T-helper 17 cell (primary cell): Measurements from ENCODE around the gene C1orf74. TPM values are rescaled to one million over a fixed set of nuclear protein-coding genes. Genes with fewer than 3 reads are reported as not detected.

ENCODE experiments used
- ATAC-seq: fragments of 150-1000 bp; cut with Tn5 transposase; 2 replicates; pipeline ENCODE4 v1.10.0; 2021; ENCODE audit warnings: mild to moderate bottlenecking, moderate library complexity
- DNase-seq, 3 donors: peaks; one replicate each; pipeline versions ENCODE4 v3.0.0 to v3.0.0-alpha.2; 2020 to 2021
- H3K9me3 ChIP-seq: one replicate; pipeline ENCODE4 v1.7.0; 2013; ENCODE audit warnings: low read length, mild to moderate bottlenecking; ENCODE audit not compliant: control insufficient read depth, poor library complexity, severe bottlenecking
- H3K27ac Mint-ChIP-seq: one replicate; pipeline ENCODE4 v1.8.0; 2022; ENCODE audit warnings: mild to moderate bottlenecking, moderate library complexity, mixed read lengths
- H3K27me3 Mint-ChIP-seq: one replicate; pipeline ENCODE4 v1.8.0; 2022; ENCODE audit warnings: mixed read lengths
- H3K36me3 Mint-ChIP-seq: one replicate; pipeline ENCODE4 v1.8.0; 2022; ENCODE audit warnings: low read depth, mixed read lengths
- H3K4me1 Mint-ChIP-seq: one replicate; pipeline ENCODE4 v1.8.0; 2022; ENCODE audit warnings: mild to moderate bottlenecking, mixed read lengths
- H3K4me3 Mint-ChIP-seq: one replicate; pipeline ENCODE4 v1.8.0; 2022; ENCODE audit warnings: mild to moderate bottlenecking, moderate library complexity, mixed read lengths
- total RNA-seq, 4 donors: library from RNA in 2 of 4; stranded (reverse) in 2 of 4; gene quantifications; one replicate each; pipeline ENCODE4 v1.2.3 and lab custom pipeline; 2022 to 2026

C1orf74 gene
- total RNA-seq, 2 donors from 2014 or later: 0.42 to 0.50 TPM

DNA sequence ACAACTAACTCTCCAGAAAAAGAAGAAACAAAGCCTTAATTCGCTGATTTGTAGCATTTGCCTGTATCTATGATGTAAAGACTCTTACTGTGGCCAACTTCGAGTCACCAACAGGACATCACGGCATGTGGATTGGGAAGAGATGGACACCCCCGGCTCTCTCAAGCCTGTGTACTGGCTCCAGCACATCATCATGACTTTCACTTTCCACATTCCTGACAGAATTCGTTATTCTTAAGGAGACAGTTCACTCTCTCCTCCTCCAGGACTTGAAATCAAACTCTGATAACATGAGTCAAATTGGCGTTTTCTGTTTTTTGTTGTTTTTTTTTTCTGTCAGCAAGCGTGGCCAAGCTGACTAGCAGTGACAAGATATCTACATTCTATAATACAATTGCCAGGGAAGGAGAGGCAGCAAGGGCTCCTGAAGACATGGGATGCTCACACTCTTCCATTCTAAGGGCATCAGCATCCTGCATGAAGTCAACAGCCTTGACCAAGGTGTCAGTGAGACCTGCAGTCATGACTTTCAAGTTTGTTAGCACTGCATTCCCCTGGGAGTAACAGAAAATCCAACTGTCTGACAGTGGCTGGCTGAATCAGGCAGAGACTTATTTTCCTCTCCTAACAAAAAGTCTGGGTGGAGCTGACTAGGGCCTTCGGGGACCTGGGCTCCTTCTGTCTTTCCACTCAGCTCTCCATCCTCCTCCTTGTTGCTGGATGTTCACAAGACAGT lies 41.8 kb downstream of the C1orf74 start:
- no peaks in the 10 kb centered on the region for H3K9me3 ChIP-seq
- Mint-ChIP-seq H3K27ac (peak overlapping the region; percentile 82), H3K4me3 (no peak overlapping the region), H3K36me3 (peaks cover 2% of the 10 kb centered on the region), H3K27me3 (no peaks in the 10 kb centered on the region), H3K4me1 (peaks cover 18% of the 10 kb centered on the region)
- ATAC-seq (no peak), DNase-seq (no peak)

DNA sequence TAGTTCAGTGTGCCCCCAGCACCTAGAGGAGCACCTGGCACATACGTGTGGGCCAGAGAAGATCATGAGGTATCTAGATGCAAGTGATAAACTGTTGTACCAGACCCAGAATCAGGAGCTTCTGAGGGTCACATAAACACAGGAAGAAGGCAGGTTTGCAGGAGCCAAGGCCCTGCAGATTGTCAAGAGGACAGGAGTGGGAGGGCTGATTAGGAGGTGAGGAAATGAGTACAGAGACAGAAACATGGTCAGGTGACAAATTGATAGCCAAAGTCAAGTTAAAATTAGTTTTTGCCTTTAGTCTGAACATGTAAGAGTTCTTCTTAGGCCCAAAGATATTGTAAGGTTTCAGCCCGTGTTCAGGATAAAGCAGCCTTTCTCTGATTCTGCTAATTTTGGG lies 42.5 kb downstream of the C1orf74 start:
- H3K36me3 Mint-ChIP-seq: peaks cover 2% of the 10 kb centered on the region
- ATAC-seq: no peak
- H3K4me1 Mint-ChIP-seq: peaks cover 14% of the 10 kb centered on the region
- H3K27ac Mint-ChIP-seq: peak overlapping the region; percentile 82
- no peak for DNase-seq
- no peaks in the 10 kb centered on the region for H3K9me3 ChIP-seq
- no peaks in the 10 kb centered on the region for H3K27me3 Mint-ChIP-seq
- no peak overlapping the region for H3K4me3 Mint-ChIP-seq

DNA sequence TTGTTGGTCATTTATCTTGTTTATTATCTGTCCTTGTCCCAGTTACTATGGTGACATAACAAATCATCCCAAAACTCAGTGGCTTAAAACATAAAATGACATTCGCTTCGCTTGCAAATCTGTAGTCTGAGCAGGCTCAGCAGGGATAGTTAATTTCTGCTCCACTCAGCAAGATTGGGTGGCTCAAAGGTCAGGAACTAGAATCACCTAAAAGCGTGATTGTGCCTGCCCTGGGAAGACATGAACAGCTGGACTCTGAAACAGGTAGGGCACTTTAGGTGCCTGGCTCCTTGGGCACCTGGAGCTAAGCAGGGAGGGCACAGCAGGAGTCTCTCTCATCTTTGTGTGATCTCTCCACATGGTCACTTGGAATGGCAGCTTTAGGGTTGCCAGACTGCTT lies 43.2 kb downstream of the C1orf74 start:
- H3K9me3 ChIP-seq: no peaks in the 10 kb centered on the region
- Mint-ChIP-seq H3K27ac (peak overlapping the region; percentile 82), H3K36me3 (peaks cover 2% of the 10 kb centered on the region), H3K4me3 (no peak overlapping the region), H3K4me1 (peaks cover 14% of the 10 kb centered on the region), H3K27me3 (no peaks in the 10 kb centered on the region)
- DNase-seq (no peak), ATAC-seq (no peak)

DNA sequence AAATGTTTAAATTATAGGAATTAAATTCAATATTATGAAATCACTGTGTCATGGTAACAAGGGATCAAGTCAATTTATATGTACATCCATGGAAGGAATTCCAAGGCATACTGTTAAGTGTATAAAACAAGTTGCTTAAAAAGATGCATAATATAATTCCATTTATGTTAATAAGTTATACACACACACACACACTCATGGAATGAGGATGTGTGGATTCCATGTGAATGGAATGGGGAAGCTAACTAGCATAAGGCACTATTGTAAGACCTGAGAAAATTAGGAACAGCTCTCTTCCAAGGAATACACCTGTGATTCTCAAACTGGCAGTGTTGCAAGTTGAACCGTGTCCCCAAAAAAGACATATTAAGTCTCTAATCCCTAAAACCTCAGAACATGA lies 46.1 kb downstream of the C1orf74 start:
- Mint-ChIP-seq H3K4me1 (peaks cover 11% of the 10 kb centered on the region), H3K27me3 (no peaks in the 10 kb centered on the region), H3K36me3 (peaks cover 3% of the 10 kb centered on the region), H3K4me3 (no peak overlapping the region), H3K27ac (no peak overlapping the region)
- no peak for DNase-seq
- no peaks in the 10 kb centered on the region for H3K9me3 ChIP-seq
- no peak for ATAC-seq

DNA sequence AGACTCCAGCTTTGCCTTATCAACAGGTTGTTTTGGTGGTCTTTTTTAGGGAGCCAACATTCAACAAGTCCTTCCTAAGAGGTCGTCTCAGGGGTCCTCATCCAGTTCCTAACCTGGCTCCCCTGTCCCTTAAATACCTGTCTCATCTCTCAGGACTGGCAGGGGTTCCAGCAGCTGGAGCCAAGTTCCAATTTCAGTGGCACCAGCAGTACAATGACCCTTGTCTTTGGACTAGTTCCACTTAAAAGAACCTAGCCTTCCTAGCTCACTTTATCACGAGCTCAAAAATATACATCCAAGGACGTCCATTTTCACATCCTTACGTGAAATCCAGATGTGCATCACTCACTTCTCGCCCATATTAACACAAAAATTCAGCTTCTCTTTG lies 47.2 kb downstream of the C1orf74 start:
- Mint-ChIP-seq H3K27me3 (no peaks in the 10 kb centered on the region), H3K27ac (no peak overlapping the region), H3K4me3 (no peak overlapping the region), H3K36me3 (peaks cover 6% of the 10 kb centered on the region), H3K4me1 (peaks cover 11% of the 10 kb centered on the region)
- H3K9me3 ChIP-seq: no peaks in the 10 kb centered on the region
- DNase-seq: no peak
- ATAC-seq: no peak

DNA sequence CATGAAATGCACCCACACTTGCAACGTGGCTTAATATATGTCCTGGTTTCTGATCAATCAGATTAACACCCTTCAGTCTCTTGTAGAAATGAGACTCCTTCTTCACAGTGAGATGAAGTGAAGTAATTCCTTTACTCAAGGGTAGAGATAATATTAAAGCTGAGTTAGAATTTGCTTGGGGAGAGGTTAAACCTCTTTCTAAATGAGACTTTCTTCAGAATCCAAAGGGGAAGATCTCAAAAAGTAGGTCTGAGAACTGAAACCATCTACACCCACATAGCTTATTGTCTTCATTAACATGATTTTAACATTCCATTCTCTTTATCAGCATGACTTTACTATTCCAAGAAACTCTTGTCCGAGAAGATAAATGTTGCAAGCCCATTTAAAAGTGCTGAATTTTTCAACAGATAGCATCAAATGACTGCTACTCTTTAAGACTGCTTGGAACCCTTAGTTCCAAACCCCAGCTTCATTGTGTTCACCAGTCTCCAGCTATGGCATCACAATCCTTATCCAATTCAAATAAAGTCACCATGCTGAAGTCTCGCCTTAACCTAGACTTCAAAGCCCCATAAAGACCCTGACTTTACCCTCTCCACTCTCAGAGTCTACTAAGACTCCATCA lies 47.8 kb downstream of the C1orf74 start:
- ATAC-seq (no peak), DNase-seq (no peak)
- H3K36me3 Mint-ChIP-seq: peaks cover 6% of the 10 kb centered on the region
- no peaks in the 10 kb centered on the region for H3K9me3 ChIP-seq
- H3K27me3 Mint-ChIP-seq: no peaks in the 10 kb centered on the region
- peaks cover 7% of the 10 kb centered on the region for H3K4me1 Mint-ChIP-seq
- H3K4me3 Mint-ChIP-seq: no peak overlapping the region
- H3K27ac Mint-ChIP-seq: no peak overlapping the region

DNA sequence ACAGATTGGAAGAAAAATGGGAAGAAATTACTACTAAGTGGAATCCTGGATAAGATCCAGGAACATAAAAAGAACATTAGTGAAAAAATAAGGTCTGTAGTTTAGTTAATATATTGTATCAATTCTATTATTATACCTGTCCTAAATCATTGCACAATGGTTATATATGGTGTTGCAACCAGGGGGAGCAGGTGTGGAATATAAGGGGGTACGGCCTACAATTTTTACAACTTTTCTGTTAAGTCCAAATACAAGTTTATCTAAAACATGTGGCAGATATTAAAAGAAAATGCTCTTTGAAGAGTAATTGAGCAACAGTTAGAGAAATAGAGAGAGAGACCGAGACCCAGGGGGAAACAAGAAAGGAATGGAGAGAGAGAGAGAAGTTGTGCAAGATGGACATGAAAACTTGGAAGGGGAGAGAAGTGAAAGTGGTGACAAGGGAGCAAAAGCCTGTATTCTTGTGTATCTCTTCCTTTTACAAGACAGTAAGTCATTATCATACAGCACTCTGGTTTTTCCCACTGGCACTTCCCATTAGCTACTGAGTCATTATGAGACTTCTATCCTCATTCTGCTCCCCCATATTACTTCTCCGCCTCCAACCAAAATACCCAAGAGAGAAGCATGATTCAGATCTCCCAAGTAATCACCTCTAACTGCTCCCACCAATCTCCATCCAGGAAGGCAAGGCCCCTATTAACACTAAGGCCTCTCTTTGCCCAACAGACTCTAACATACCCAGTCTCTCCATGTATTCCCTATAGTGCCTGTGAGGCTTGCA lies 50.8 kb downstream of the C1orf74 start:
- no peak for DNase-seq
- Mint-ChIP-seq H3K36me3 (peaks cover 8% of the 10 kb centered on the region), H3K4me3 (no peak overlapping the region), H3K27me3 (no peaks in the 10 kb centered on the region), H3K4me1 (peaks cover 7% of the 10 kb centered on the region), H3K27ac (no peak overlapping the region)
- H3K9me3 ChIP-seq: no peaks in the 10 kb centered on the region
- ATAC-seq: no peak

DNA sequence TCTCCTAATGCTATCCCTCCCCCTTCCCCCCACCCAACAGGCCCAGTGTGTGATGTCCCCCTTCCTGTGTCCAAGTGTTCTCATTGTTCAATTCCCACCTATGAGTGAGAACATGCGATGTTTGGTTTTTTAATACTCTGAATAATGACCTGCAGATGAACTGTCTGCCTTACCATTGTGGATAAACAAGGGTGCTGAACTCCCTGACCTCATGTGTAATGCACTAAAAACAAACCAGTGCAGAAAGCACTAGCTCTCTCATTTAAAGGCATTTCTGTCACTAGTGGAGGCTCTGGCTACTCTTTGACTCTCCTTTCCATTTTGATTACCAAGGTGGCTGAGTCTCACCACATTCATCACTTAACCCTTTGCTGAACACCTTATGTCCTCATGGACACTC lies 51.6 kb downstream of the C1orf74 start:
- no peak for ATAC-seq

DNA sequence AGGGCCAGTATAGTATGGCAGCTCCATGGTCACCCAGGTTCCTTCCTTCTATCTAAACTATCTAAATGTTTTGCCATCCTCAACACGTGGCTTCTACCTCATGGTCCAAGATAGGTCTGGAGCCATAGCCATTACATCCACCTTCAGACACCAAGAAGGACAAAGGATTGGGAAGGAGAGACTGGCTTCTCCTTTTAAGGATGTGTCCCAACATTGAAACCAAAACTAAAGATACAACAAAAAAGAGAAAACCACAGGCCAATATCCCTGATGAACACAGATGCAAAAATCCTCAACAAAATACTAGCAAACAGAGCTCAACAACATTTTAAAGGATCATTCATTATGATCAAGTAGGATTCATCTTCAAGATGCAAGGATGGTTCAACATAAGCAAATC lies 54.9 kb downstream of the C1orf74 start:
- no peaks in the 10 kb centered on the region for H3K9me3 ChIP-seq
- Mint-ChIP-seq H3K4me3 (no peak overlapping the region), H3K36me3 (peaks cover 15% of the 10 kb centered on the region), H3K4me1 (peaks cover 11% of the 10 kb centered on the region), H3K27ac (no peak overlapping the region), H3K27me3 (no peaks in the 10 kb centered on the region)
- no peak for ATAC-seq
- DNase-seq: no peak

More for the DNA sequence above, 51.6 kb downstream of the C1orf74 start:
- H3K9me3 ChIP-seq: no peaks in the 10 kb centered on the region
- no peaks in the 10 kb centered on the region for H3K27me3 Mint-ChIP-seq
- peaks cover 8% of the 10 kb centered on the region for H3K36me3 Mint-ChIP-seq
- no peak for DNase-seq
- peaks cover 7% of the 10 kb centered on the region for H3K4me1 Mint-ChIP-seq
- no peak overlapping the region for H3K4me3 Mint-ChIP-seq
- no peak overlapping the region for H3K27ac Mint-ChIP-seq

Other genes starting within 250 kb of the C1orf74 start
- not detected for gene CAMK1G, start 200.8 kb downstream of the C1orf74 start, total RNA-seq
- gene LAMB3, start 132.1 kb downstream of the C1orf74 start, total RNA-seq: 1 to 10 TPM in 1 of 2 donors, under 1 TPM in 1; 0.37 to 1.1 TPM
- 10 to 100 TPM in 1 of 2 donors, 1 to 10 TPM in 1; 6.6 to 13.5 TPM for gene G0S2, start 109.1 kb downstream of the C1orf74 start, total RNA-seq
- gene HSD11B1, start 79.7 kb downstream of the C1orf74 start, total RNA-seq: 1 to 10 TPM; 1.2 to 4.0 TPM
- gene TRAF3IP3, start 28.5 kb downstream of the C1orf74 start, total RNA-seq: 100 to 1,000 TPM; 286 to 288 TPM
- 1 to 10 TPM in 1 of 2 donors, under 1 TPM in 1; 0.20 to 1.1 TPM for gene IRF6, start 21.6 kb upstream of the C1orf74 start, total RNA-seq
- gene UTP25, start 43.4 kb upstream of the C1orf74 start, total RNA-seq: 1 to 10 TPM; 5.9 to 6.3 TPM
- gene SYT14, start 153.7 kb upstream of the C1orf74 start, total RNA-seq: not detected